ENCODE results near the gene SETD3. TPM values are rescaled to one million over a fixed set of nuclear protein-coding genes. Genes with fewer than 3 reads are reported as not detected.

The SETD3 gene
- total RNA-seq, 1 donor from 2014 or later, result 61.5 TPM

GRCh38 chr14:99516871-99517642, 36.4 kb upstream of the SETD3 start:
- DNase-seq (ENCODE audit: low spot score), result peak; percentile 89

GRCh38 chr14:99516156-99516870, 35.7 kb upstream of the SETD3 start:
- peak; percentile 82 for DNase-seq (ENCODE audit: low spot score)

- DNase-seq (ENCODE audit: low spot score), result peak; percentile 72
These were observed 34.9 kb upstream of the SETD3 start for GRCh38 chr14:99515301-99516155.

- DNase-seq (ENCODE audit: low spot score), result peak; percentile 84
These were observed 34.1 kb upstream of the SETD3 start for GRCh38 chr14:99514552-99515300.

GRCh38 chr14:99513946-99514551, 33.4 kb upstream of the SETD3 start:
- DNase-seq (ENCODE audit: low spot score), result peak; percentile 82

GRCh38 chr14:99513183-99513694, 32.6 kb upstream of the SETD3 start:
- peak; percentile 84 for DNase-seq (ENCODE audit: low spot score)

- no peak for DNase-seq (ENCODE audit: low spot score)
These were observed 32.0 kb upstream of the SETD3 start for GRCh38 chr14:99512571-99513182.

GRCh38 chr14:99512110-99512449, 31.4 kb upstream of the SETD3 start:
- no peak for DNase-seq (ENCODE audit: low spot score)

- DNase-seq (ENCODE audit: low spot score), result peak; percentile 82
These were observed 30.9 kb upstream of the SETD3 start for GRCh38 chr14:99511421-99512109.

GRCh38 chr14:99510556-99511139, 30.0 kb upstream of the SETD3 start:
- no peak for DNase-seq (ENCODE audit: low spot score)

GRCh38 chr14:99509871-99510555, 29.4 kb upstream of the SETD3 start:
- DNase-seq (ENCODE audit: low spot score), result no peak

GRCh38 chr14:99508896-99509629, 28.4 kb upstream of the SETD3 start:
- DNase-seq (ENCODE audit: low spot score), result peak; percentile 68

GRCh38 chr14:99507860-99508640, 27.4 kb upstream of the SETD3 start:
- DNase-seq (ENCODE audit: low spot score), result peak; percentile 72

GRCh38 chr14:99506276-99506675, 25.6 kb upstream of the SETD3 start:
- no peak for DNase-seq (ENCODE audit: low spot score)

- no peak for DNase-seq (ENCODE audit: low spot score)
These were observed 24.4 kb upstream of the SETD3 start for GRCh38 chr14:99505089-99505488.

GRCh38 chr14:99503848-99504453, 23.3 kb upstream of the SETD3 start:
- DNase-seq (ENCODE audit: low spot score), result no peak
